Ishikawa (cell line): ENCODE measurements around the gene IRX2.

ENCODE experiments used
- CEBPB ChIP-seq: IDR thresholded peaks from 2 replicates; pipeline ENCODE4 v1.6.1; 2012
- CREB1 ChIP-seq: IDR thresholded peaks from 2 replicates; pipeline ENCODE4 v1.6.1; 2012; ENCODE audit warnings: low read depth
- EGR1 ChIP-seq: IDR thresholded peaks from 2 replicates; pipeline ENCODE4 v1.6.1; 2012
- EP300 ChIP-seq: IDR thresholded peaks from 2 replicates; pipeline ENCODE4 v1.6.1; 2012; ENCODE audit warnings: borderline replicate concordance
- FOXM1 ChIP-seq: IDR thresholded peaks from 2 replicates; pipeline ENCODE4 v1.6.1; 2012; ENCODE audit warnings: low read depth, borderline replicate concordance
- NFIC ChIP-seq: IDR thresholded peaks from 2 replicates; pipeline ENCODE4 v1.6.1; 2012
- RAD21 ChIP-seq: IDR thresholded peaks from 2 replicates; pipeline ENCODE4 v1.6.1; 2012; ENCODE audit warnings: low read depth
- TAF1 ChIP-seq: IDR thresholded peaks from 2 replicates; pipeline ENCODE4 v1.6.1; 2012; ENCODE audit warnings: low read depth, mild to moderate bottlenecking
- TCF12 ChIP-seq: IDR thresholded peaks from 2 replicates; pipeline ENCODE4 v1.6.1; 2012; ENCODE audit warnings: low read depth
- TEAD4 ChIP-seq: IDR thresholded peaks from 2 replicates; pipeline ENCODE4 v1.6.1; 2012
- YY1 ChIP-seq: IDR thresholded peaks from 2 replicates; pipeline ENCODE4 v1.6.1; 2012; ENCODE audit warnings: low read depth
- ZBTB7A ChIP-seq: IDR thresholded peaks from 2 replicates; pipeline ENCODE4 v1.6.1; 2012; ENCODE audit warnings: low read depth
- TF ChIP-seq, protein P1 (sequence below): IDR thresholded peaks from 2 replicates; pipeline ENCODE4 v1.6.1; 2012
- TF ChIP-seq, protein P2 (sequence below): IDR thresholded peaks from 2 replicates; pipeline ENCODE4 v1.6.1; 2012; ENCODE audit warnings: low read depth, mild to moderate bottlenecking
- TF ChIP-seq, protein P3 (sequence below): IDR thresholded peaks from 2 replicates; pipeline ENCODE4 v1.6.1; 2012

The IRX2 gene

DNA sequence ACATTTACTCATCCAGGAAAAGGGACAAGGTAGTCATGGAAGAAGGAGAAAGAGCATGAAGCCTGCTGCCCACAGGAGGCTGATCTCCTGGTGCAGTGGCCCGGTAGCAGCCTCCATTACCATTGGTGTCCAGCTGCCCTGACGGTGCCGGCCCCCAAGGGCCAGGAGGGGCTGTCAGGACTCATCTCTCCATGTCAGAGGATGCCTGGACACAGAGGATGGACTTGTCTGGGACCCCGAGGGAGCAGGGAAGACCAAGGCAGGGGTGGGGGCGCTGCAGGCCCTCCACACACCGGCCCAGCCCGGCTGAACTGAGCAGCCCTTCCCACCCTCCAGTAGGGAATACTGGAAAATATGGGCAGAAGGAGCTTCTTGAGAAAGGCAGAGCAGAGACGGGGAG is 52.2 kb downstream of the IRX2 start:
- TF ChIP-seq, protein P1, sequence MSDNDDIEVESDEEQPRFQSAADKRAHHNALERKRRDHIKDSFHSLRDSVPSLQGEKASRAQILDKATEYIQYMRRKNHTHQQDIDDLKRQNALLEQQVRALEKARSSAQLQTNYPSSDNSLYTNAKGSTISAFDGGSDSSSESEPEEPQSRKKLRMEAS: no peak
- TF ChIP-seq, protein P2, sequence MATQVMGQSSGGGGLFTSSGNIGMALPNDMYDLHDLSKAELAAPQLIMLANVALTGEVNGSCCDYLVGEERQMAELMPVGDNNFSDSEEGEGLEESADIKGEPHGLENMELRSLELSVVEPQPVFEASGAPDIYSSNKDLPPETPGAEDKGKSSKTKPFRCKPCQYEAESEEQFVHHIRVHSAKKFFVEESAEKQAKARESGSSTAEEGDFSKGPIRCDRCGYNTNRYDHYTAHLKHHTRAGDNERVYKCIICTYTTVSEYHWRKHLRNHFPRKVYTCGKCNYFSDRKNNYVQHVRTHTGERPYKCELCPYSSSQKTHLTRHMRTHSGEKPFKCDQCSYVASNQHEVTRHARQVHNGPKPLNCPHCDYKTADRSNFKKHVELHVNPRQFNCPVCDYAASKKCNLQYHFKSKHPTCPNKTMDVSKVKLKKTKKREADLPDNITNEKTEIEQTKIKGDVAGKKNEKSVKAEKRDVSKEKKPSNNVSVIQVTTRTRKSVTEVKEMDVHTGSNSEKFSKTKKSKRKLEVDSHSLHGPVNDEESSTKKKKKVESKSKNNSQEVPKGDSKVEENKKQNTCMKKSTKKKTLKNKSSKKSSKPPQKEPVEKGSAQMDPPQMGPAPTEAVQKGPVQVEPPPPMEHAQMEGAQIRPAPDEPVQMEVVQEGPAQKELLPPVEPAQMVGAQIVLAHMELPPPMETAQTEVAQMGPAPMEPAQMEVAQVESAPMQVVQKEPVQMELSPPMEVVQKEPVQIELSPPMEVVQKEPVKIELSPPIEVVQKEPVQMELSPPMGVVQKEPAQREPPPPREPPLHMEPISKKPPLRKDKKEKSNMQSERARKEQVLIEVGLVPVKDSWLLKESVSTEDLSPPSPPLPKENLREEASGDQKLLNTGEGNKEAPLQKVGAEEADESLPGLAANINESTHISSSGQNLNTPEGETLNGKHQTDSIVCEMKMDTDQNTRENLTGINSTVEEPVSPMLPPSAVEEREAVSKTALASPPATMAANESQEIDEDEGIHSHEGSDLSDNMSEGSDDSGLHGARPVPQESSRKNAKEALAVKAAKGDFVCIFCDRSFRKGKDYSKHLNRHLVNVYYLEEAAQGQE: no peak
- TF ChIP-seq NFIC: no peak
- no peak for TF ChIP-seq CREB1
- TF ChIP-seq ZBTB7A: no peak
- no peak for TF ChIP-seq TAF1
- no peak for TF ChIP-seq TEAD4
- no peak for TF ChIP-seq CEBPB
- TF ChIP-seq YY1: no peak
- TF ChIP-seq FOXM1: no peak
- TF ChIP-seq, protein P3, sequence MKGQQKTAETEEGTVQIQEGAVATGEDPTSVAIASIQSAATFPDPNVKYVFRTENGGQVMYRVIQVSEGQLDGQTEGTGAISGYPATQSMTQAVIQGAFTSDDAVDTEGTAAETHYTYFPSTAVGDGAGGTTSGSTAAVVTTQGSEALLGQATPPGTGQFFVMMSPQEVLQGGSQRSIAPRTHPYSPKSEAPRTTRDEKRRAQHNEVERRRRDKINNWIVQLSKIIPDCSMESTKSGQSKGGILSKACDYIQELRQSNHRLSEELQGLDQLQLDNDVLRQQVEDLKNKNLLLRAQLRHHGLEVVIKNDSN: no peak
- TF ChIP-seq EGR1: no peak
- TF ChIP-seq EP300: no peak
- no peak for TF ChIP-seq RAD21
- no peak for TF ChIP-seq TCF12

DNA sequence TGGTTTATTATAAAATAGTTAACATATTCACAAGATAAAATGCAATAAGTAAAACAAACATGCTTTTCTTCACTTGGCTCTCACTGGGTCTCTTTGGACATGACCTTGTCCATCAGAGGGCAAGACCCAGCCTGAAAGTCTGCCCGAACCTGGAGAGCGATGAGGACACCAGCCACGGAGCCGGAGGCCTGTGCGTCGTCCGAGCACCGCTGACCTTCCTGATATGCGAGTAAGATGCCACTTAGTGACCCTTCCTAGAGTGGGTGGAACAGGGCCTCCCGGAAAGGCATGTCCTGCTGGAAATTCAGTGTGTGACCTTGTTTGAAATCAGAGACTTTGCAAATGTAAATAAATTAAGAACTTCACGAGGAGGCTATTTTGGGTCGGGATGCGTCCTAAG is 52.9 kb downstream of the IRX2 start:
- TF ChIP-seq CREB1 (no peak), EGR1 (no peak), YY1 (no peak), NFIC (no peak), EP300 (no peak)
- TF ChIP-seq, protein P1: no peak

DNA sequence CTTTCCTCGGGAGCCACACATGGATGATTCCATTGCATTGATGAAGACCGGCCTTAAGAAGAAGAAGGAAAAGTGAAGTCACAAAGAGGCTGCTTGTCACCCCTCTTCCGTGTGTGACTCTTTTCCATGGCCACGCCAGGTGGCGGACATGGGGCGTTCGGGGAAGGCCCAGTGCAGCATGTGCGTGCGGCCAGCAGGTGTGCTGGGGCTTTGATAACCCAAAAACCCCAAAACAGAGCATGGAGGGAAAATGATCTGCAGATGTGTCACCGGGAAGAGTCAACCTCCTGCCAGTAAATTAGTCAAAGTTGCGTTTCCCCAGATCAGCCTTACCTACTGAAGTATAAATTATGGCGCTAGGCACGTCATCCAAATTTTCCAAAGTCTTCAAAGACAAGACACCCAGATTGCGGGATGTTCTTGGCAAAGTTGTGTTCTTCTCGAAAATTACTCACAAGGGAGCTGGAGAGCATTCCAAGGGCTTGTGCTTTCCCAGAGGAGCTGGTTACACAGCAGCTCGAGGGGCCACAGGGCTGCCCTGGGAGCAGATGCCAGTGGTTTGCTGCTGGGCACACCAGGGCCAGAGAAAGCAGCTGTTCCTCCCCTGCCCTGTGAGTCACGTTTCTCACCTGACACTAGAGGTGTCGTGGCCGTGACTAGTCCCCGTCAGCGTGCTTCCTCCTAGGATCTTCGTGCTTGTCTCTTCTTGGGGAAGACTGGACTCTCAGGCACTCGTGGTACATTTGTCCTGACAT is 53.9 kb downstream of the IRX2 start:
- no peak for TF ChIP-seq YY1

DNA sequence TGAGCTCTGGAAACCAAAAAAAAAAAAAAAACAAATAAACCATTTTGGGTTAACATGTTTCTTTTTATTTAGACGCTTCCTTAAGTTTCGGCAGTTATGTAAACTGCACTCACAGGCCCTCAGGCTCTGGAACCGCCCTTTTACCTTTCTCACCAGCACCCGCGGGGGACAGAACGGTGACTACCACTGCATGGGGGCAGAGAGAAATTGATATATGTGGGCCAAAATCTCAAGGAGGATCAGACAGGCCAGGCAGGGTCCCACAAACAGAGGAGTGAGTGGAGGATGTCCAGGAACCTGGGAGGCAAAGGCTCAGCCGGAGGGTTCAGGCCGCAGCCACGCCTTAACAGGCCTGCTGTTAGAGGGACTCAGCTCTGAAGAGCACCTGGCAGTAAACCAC is 54.4 kb downstream of the IRX2 start:
- TF ChIP-seq TCF12: no peak
- no peak for TF ChIP-seq ZBTB7A
- TF ChIP-seq RAD21: no peak
- TF ChIP-seq, protein P2: no peak
- no peak for TF ChIP-seq EP300
- no peak for TF ChIP-seq FOXM1
- no peak for TF ChIP-seq YY1
- no peak for TF ChIP-seq CEBPB
- no peak for TF ChIP-seq EGR1
- no peak for TF ChIP-seq TEAD4
- TF ChIP-seq, protein P1: no peak
- TF ChIP-seq, protein P3: no peak
- no peak for TF ChIP-seq CREB1
- TF ChIP-seq TAF1: no peak
- TF ChIP-seq NFIC: no peak
